WTC11 (cell line): ENCODE results near the gene PCDHGA8.

Source experiments
- CREM ChIP-seq: sonication (generic); formaldehyde crosslinking; IDR thresholded peaks from 2 replicates; pipeline ENCODE4 v1.8.1; 2022; ENCODE audit warnings: mild to moderate bottlenecking, missing genetic modification reagents, moderate library complexity
- ETV6 ChIP-seq: sonication (generic); formaldehyde crosslinking; IDR thresholded peaks from 2 replicates; pipeline ENCODE4 v1.8.1; 2022; ENCODE audit warnings: mild to moderate bottlenecking, missing genetic modification reagents
- JAZF1 ChIP-seq: fragments of 250-450 bp; sonication (Bioruptor Pico); IDR thresholded peaks from 2 replicates; pipeline ENCODE4 v1.9.0; 2021; ENCODE audit warnings: moderate library complexity, mild to moderate bottlenecking, inconsistent platforms
- JUN ChIP-seq: sonication (generic); formaldehyde crosslinking; IDR thresholded peaks from 2 replicates; pipeline ENCODE4 v1.8.0; 2023; ENCODE audit warnings: mild to moderate bottlenecking, missing genetic modification reagents
- MXD4 ChIP-seq: fragments of 250-450 bp; sonication (Bioruptor Pico); IDR thresholded peaks from 2 replicates; pipeline ENCODE4 v1.8.0; 2021; ENCODE audit warnings: mild to moderate bottlenecking, moderate library complexity, borderline replicate concordance
- SP1 ChIP-seq: sonication (generic); formaldehyde crosslinking; conservative IDR thresholded peaks from 2 replicates; pipeline ENCODE4 v1.8.1; 2022; ENCODE audit warnings: missing genetic modification reagents
- ZNF232 ChIP-seq: sonication (generic); formaldehyde crosslinking; IDR thresholded peaks from 2 replicates; pipeline ENCODE4 v1.8.0; 2022; ENCODE audit warnings: mild to moderate bottlenecking, missing genetic modification reagents
- ZNF263 ChIP-seq: sonication (generic); formaldehyde crosslinking; IDR thresholded peaks from 2 replicates; pipeline ENCODE4 v1.8.1; 2022; ENCODE audit warnings: low read depth, mild to moderate bottlenecking, moderate library complexity, missing genetic modification reagents
- TF ChIP-seq, protein P1 (sequence below): sonication (generic); formaldehyde crosslinking; IDR thresholded peaks from 2 replicates; pipeline ENCODE4 v1.8.1; 2022; ENCODE audit warnings: low read depth, mild to moderate bottlenecking, moderate library complexity, missing genetic modification reagents, borderline replicate concordance
- TF ChIP-seq, protein P2 (sequence below): fragments of 200-600 bp; IDR thresholded peaks from 2 replicates; pipeline ENCODE4 v1.8.0; 2022; ENCODE audit warnings: antibody characterized with exemption
- TF ChIP-seq, protein P3 (sequence below): sonication (generic); formaldehyde crosslinking; IDR thresholded peaks from 2 replicates; pipeline ENCODE4 v1.8.1; 2022; ENCODE audit warnings: missing genetic modification reagents, borderline replicate concordance
- TF ChIP-seq, protein P4 (sequence below): fragments of 250-450 bp; sonication (Bioruptor Pico); IDR thresholded peaks from 2 replicates; pipeline ENCODE4 v1.9.0; 2021; ENCODE audit warnings: mild to moderate bottlenecking
- TF ChIP-seq, protein P5 (sequence below): sonication (generic); formaldehyde crosslinking; IDR thresholded peaks from 2 replicates; pipeline ENCODE4 v1.8.1; 2023; ENCODE audit warnings: mild to moderate bottlenecking, missing genetic modification reagents, moderate library complexity
- TF ChIP-seq, protein P6 (sequence below): sonication (generic); formaldehyde crosslinking; IDR thresholded peaks from 2 replicates; pipeline ENCODE4 v1.8.1; 2022; ENCODE audit warnings: mild to moderate bottlenecking, missing genetic modification reagents, moderate library complexity, borderline replicate concordance

DNA sequence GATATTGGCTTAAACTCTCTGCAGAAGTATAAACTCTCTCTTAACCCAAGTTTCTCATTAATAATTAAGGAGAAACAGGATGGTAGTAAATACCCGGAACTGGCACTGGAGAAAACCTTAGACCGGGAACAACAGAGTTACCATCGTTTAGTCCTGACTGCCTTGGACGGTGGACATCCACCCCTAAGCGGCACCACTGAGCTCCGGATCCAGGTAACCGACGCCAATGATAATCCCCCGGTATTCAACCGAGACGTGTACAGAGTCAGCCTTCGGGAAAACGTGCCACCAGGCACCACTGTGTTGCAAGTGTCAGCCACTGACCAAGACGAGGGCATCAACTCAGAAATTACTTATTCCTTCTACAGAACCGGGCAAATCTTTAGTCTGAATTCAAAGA, 6.2 kb downstream of the PCDHGA8 start:
- no peak for TF ChIP-seq JUN (CRISPR knock-in tag)
- TF ChIP-seq ZNF232 (CRISPR knock-in tag), result no peak
- TF ChIP-seq, protein P1, sequence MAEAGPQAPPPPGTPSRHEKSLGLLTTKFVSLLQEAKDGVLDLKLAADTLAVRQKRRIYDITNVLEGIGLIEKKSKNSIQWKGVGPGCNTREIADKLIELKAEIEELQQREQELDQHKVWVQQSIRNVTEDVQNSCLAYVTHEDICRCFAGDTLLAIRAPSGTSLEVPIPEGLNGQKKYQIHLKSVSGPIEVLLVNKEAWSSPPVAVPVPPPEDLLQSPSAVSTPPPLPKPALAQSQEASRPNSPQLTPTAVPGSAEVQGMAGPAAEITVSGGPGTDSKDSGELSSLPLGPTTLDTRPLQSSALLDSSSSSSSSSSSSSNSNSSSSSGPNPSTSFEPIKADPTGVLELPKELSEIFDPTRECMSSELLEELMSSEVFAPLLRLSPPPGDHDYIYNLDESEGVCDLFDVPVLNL (CRISPR knock-in tag), result no peak
- no peak for TF ChIP-seq JAZF1 (CRISPR knock-in tag)
- TF ChIP-seq MXD4 (CRISPR knock-in tag), result no peak
- TF ChIP-seq, protein P2, sequence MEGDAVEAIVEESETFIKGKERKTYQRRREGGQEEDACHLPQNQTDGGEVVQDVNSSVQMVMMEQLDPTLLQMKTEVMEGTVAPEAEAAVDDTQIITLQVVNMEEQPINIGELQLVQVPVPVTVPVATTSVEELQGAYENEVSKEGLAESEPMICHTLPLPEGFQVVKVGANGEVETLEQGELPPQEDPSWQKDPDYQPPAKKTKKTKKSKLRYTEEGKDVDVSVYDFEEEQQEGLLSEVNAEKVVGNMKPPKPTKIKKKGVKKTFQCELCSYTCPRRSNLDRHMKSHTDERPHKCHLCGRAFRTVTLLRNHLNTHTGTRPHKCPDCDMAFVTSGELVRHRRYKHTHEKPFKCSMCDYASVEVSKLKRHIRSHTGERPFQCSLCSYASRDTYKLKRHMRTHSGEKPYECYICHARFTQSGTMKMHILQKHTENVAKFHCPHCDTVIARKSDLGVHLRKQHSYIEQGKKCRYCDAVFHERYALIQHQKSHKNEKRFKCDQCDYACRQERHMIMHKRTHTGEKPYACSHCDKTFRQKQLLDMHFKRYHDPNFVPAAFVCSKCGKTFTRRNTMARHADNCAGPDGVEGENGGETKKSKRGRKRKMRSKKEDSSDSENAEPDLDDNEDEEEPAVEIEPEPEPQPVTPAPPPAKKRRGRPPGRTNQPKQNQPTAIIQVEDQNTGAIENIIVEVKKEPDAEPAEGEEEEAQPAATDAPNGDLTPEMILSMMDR, result no peak
- no peak for TF ChIP-seq SP1 (CRISPR knock-in tag)
- TF ChIP-seq CREM (CRISPR knock-in tag), result no peak
- TF ChIP-seq, protein P3, sequence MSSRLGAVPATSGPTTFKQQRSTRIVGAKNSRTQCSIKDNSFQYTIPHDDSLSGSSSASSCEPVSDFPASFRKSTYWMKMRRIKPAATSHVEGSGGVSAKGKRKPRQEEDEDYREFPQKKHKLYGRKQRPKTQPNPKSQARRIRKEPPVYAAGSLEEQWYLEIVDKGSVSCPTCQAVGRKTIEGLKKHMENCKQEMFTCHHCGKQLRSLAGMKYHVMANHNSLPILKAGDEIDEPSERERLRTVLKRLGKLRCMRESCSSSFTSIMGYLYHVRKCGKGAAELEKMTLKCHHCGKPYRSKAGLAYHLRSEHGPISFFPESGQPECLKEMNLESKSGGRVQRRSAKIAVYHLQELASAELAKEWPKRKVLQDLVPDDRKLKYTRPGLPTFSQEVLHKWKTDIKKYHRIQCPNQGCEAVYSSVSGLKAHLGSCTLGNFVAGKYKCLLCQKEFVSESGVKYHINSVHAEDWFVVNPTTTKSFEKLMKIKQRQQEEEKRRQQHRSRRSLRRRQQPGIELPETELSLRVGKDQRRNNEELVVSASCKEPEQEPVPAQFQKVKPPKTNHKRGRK (CRISPR knock-in tag), result no peak
- TF ChIP-seq ZNF263, result no peak
- TF ChIP-seq, protein P4, sequence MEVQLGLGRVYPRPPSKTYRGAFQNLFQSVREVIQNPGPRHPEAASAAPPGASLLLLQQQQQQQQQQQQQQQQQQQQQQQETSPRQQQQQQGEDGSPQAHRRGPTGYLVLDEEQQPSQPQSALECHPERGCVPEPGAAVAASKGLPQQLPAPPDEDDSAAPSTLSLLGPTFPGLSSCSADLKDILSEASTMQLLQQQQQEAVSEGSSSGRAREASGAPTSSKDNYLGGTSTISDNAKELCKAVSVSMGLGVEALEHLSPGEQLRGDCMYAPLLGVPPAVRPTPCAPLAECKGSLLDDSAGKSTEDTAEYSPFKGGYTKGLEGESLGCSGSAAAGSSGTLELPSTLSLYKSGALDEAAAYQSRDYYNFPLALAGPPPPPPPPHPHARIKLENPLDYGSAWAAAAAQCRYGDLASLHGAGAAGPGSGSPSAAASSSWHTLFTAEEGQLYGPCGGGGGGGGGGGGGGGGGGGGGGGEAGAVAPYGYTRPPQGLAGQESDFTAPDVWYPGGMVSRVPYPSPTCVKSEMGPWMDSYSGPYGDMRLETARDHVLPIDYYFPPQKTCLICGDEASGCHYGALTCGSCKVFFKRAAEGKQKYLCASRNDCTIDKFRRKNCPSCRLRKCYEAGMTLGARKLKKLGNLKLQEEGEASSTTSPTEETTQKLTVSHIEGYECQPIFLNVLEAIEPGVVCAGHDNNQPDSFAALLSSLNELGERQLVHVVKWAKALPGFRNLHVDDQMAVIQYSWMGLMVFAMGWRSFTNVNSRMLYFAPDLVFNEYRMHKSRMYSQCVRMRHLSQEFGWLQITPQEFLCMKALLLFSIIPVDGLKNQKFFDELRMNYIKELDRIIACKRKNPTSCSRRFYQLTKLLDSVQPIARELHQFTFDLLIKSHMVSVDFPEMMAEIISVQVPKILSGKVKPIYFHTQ (CRISPR knock-in tag), result no peak
- TF ChIP-seq ETV6 (CRISPR knock-in tag), result no peak
- TF ChIP-seq, protein P5, sequence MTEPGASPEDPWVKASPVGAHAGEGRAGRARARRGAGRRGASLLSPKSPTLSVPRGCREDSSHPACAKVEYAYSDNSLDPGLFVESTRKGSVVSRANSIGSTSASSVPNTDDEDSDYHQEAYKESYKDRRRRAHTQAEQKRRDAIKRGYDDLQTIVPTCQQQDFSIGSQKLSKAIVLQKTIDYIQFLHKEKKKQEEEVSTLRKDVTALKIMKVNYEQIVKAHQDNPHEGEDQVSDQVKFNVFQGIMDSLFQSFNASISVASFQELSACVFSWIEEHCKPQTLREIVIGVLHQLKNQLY (CRISPR knock-in tag), result no peak
- TF ChIP-seq, protein P6, sequence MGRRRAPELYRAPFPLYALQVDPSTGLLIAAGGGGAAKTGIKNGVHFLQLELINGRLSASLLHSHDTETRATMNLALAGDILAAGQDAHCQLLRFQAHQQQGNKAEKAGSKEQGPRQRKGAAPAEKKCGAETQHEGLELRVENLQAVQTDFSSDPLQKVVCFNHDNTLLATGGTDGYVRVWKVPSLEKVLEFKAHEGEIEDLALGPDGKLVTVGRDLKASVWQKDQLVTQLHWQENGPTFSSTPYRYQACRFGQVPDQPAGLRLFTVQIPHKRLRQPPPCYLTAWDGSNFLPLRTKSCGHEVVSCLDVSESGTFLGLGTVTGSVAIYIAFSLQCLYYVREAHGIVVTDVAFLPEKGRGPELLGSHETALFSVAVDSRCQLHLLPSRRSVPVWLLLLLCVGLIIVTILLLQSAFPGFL (CRISPR knock-in tag), result no peak
